IPS-11a (cell line): Measurements from ENCODE around the gene RETREG1.

Experiments used
- H3K4me3 ChIP-seq: one replicate; pipeline ENCODE4 v1.5.1; 2013; ENCODE audit warnings: low read depth, low read length, control low read depth

Gene RETREG1

DNA sequence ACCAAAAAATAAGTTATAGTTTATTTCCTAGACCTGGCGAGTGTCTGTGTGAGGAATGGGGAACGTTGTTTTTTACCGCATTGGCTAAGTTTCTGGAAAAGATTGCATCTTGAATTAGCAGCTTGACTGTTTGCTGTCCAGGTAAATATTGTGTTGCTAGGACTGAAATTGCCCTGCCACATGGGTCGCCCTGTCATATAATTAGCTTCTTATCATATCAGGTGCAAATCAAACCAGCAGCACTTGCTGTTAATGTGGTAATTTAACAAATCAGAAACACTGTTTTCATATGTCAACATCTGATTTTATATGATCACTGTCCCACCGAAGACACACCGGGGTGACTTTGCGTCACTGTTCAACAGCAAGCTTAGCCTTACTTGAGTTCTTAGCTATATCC is 87.5 kb downstream of the RETREG1 start:
- H3K4me3 ChIP-seq, result no peak overlapping the region

DNA sequence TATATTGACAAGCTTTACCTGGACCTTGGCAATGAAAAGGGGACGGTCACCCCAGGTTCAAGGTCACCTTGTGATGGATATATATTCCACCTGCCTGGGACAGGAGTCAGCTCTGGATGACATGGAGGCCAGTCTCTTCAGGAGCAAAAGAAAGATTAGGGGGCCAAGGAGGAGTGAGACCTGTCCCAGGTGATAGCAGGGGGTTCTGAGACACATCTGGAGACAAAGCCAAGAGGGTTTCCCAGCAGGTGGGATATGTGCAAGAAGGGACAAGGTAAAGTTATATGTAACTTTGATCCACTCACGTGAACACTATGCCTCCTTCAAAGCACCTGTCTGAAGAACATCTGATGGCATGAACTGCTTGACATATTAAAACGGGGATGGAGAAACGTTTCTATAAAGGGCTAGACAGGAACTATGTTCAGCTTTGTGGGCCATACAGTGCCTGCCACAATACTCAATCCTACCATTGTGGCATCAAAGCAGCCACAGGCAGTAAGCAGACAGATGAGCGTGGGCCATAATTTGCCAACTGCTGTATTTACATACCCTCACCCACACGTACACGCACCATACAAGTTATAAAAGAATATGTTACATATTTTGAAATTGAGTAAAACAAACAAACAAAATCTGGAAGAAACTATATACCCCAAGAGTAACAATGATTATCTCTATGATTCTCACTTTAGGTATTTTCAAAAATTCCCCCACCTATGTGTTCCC is 88.3 kb downstream of the RETREG1 start:
- no peak overlapping the region for H3K4me3 ChIP-seq

DNA sequence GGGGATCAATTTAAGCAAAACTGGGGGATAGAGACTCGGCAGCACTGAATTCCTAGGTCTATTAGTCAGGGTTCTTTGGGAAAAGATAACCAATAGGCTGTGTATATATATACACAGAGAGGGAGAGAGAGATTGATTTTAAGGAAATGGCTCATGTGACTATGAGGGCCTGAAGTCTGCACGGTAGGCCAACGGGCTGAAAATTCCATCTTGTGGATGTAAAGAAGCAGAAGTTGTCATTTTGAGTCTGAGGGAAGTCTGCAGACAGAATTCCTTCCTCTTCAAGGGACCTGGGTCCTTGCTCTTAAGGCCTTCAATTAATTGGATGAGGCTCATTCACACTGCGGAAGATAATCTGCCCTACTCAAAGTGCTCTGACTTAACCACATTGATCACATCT is 91.1 kb downstream of the RETREG1 start:
- no peak overlapping the region for H3K4me3 ChIP-seq

DNA sequence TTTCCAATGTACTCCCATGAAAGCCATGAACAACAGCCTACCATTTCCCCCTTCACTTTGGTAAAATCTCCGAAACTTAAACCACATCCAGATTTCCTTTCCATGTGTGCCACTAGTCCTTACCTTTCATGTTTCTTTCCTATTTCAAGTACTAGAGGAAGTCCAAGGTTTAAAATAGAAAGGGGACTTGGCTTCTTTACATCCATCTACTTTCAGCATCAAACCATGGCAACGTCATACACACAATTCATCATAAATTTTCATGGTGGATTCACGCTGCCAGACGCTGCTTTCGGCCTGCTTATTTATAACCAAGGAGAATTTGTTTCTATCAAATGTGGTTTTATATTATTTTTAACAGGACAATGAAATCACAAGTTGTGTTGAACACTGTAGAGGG is 92.5 kb downstream of the RETREG1 start:
- no peak overlapping the region for H3K4me3 ChIP-seq

DNA sequence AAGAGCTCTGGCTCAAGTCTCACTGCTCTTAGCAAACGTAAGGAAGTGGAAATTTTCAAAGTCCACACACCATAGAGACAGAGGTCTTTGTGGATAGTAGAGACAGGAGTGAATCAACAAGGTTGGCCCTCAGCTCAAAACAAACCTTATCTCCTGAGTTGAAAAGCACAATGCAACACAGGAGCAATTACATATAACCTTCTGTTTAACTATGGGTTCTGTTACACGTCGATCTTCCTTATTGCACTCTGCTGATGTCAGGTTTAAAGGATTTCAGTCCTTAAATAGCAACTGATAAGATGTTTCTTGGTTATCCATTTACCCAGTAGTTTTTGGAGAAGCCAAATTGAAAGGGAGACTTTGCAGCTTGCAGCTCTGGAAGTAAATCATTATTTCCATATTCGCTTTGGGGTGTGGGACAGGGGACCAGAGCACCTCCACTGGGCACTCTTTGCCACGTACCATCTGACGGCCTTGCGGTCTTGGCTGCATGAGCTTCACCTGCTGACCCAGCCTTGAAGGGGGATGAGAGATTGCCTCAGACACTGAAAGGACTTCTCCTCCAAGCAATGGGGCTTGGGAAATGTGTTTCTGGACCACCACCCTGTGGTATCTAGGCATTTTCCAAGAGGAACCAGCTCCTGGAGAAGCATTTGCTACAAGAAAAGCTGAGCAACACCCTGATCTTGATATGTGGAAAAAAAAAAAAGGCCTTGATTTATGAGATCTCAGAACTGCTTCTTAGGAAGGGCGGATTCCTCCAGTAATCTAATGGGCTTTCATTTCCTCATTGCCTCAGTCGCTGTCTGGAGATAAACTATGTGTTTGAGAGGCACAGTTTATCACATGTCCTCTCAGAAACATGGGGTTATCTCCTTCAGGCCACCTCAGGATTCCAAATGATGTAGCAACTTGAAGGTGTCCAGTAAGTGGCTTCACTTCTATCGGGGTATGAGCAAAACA is 95.0 kb downstream of the RETREG1 start:
- H3K4me3 ChIP-seq, result no peak overlapping the region

DNA sequence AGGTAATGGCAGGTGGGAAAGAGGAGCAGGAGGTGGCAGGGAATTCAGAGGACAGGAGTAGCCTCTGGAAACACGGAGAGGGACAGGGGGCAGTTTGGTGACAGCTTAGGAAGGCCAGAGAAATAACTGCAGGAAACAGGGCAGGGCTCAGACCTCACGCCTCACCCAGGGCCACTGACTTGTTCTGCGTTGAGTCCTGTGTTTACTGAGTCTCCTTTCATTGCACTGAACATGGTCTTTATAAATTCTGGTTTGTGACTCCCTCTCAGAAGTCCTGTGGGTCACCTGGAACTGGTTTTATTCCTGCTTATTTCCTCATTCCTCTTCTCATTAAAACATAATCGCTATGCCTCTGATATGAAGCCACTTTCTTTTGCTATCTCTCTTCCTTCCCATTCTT is 96.0 kb downstream of the RETREG1 start:
- no peak overlapping the region for H3K4me3 ChIP-seq

DNA sequence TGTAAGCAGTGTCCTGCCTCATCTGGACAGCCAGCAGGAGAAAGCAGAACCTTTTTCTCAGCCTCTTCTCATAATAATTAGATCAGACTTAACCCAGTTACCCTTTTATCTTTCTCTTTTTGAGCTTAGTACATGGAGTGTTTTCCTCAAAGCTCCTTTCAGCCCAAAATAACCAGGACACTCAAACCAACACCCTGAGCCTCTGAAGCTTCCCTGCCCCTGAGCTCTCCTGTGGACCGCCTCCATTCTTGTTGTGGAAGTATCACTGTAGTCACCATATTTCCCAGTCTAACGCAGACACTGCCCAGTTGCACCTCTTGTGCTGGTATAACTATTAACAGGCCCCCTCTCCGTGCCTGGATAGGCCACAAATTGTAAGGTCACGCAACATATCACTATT is 97.4 kb downstream of the RETREG1 start:
- H3K4me3 ChIP-seq, result no peak overlapping the region

DNA sequence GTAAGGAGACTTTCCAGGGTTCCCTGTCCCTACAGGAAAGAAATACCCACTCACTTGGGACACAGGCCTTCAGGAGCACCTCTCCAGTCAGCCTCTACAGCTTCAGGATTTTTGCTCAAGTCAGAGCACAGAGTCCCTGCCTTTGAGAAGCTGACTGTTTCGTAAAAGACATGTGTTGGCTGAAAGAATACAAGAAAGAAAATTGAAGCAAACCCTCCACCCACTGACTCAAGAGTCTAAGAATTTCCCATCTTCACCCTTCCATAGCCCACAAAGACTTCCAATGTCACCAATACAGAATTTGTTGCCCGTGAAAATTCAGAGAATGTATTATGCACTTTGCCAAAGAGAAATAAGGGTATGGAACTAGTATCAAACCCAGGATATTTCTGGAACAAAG is 98.2 kb downstream of the RETREG1 start:
- H3K4me3 ChIP-seq, result no peak overlapping the region

DNA sequence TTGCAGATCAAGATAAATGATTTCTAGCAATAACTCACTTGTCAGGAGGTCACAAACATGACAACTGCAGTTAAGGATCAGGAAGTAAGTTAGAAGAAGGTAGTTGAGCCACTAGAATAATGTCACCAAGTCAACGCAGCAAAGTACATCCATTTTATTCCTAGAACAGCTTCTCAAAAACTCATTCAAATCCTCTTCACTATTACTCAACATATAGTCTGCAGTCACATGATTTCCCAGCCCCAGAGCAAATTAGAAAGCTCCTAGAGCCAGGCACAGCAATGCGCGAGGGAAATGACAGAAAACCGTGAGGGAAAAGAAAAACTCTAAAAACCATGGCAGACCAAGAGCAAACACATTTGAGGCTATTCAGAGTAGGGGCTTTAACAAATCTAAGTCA is 101.3 kb downstream of the RETREG1 start:
- no peak overlapping the region for H3K4me3 ChIP-seq

DNA sequence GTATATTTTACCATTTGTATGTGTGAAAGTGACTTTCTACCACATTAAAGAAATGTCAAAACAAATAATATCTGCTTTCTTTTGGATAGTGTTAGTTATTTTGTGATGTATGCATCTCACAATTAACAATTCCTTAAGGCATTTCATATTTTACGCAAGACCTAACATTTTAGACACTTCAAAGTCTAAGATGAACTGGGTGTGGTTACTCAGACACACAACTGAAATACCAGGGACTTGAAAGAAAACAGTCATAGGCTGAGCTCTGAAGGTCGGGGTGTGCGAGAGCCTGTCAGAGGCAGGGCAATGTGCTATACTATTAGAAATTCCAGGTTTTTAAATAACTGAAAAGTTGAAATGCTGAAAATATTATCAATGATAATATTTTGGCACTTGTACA is 106.7 kb downstream of the RETREG1 start:
- H3K4me3 ChIP-seq, result no peak overlapping the region

DNA sequence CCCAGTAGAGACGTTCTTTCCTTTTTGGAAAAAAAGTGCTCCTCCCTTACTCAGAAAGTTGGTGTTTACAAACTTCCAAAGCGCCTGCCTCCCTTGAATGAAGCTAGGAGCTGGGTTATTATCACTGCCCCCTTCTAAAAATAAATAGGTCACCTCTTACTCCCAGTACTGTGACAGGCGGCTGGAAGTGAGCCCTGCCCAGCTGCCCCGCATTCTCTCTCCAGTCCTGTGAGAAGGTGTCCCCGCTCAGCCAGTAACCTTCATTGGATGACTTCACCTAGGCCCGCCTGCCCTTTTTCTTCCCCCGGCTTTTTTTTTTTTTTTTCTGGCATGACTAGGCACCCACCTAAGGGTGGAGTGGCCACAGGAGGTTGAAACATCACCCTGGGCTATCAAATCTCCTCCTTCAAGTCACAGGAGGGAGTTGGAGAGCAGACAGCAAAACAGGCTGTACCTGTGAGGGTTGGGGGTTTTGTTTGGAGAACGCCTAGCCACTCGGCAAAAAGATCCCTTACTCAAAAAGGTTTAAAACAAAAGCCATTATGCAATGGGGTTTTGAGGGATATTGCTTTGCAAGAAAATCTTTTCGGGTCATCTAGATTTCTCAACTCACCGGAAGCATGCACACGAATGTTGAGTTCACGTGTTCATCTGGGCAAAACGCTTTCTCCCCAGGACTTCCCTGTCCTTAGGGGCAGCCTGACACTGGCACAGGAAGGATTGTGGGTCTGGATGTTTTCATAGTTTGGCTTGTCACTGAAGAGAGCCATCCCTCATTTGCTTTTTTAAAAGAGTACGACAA is 107.9 kb downstream of the RETREG1 start:
- no peak overlapping the region for H3K4me3 ChIP-seq

DNA sequence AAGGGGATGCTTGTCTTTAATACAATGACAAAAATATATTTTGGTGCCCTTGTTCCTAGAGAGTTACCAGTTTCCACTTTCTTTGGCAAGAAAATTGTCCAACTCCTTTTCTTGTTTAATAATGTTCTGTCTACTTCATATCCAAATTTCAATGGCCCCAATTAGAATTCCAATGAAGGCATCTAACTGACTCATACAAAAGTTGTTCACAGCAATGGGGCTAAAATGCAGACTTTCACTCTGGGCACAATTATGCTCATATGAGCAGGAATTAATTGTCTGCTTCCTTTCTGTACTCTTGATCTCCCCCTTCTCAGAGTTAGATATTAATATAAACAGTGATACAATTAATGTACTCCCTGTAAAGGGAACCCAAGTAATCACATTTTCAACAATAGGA is 109.1 kb downstream of the RETREG1 start:
- no peak overlapping the region for H3K4me3 ChIP-seq

DNA sequence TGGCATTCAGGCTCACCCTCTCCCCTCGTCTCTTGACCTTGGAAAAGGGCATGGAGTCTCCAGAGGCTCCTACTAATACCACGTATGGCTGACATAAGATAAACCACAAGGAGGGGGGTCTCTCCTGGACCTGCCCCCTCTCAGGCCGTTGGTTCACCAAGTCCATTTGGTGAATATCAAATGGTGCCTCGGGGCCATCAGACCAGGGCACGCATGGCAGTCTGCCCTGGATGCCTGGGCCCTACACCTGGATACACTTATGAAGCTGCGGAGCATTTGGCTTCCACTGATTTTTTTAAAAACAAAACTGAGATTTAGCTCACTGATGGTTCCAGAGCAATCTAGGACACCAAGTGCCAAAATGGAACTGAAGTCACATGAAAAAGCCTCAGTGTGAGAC is 110.9 kb downstream of the RETREG1 start:
- no peak overlapping the region for H3K4me3 ChIP-seq

DNA sequence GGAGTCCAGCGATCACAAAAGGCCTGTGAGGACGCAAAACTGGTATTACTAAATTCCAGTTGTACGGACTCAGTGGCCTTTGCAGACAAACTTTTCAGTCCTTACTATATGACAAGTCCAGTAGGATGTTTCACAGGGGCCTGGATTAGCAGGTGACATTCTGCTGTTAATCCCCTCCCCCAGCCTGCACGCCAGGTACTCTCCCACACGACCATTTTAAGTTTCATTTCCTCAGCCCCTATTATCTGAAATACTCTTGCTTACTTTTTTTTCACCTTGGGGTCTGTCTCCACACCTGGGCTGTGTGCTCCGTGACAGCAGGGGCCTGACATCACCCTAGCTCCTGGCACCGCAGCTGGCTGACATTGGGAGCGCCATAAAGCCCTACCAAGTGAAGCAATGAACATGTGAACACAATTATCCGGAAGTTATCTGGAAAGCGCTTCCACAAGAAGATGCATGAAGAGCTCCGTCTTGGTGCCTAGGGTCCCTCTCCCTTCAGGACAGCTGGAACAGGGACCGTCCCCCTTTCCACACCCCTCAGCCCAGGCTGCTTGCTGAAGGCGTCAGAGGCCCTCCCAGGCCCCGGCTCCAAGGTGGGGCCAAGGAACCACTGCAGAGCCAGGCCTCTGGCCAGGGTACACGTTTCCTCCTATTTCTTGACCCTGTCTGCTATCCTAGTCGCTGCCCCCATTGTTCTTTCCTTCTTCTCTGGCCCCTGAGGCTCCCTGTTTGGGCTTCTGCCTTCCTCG is 111.5 kb downstream of the RETREG1 start:
- no peak overlapping the region for H3K4me3 ChIP-seq

DNA sequence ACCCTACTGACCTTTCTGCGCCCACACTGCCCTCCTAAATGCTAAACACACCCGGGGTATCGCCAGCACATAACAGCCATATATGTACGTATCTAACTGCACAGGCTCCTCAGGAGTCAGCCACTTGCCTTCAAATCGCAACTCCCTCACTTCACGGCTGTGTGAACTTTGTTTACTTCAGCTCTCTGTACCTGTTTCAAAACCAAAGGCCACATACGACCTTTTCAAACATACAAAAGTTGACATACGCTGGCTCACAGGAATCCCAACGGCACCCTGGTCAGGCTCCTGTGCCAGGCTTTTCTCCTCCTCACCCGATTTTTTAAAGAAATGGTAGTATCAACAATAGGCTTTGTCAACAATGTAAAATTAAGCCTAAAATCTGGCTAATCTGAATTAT is 112.2 kb downstream of the RETREG1 start:
- no peak overlapping the region for H3K4me3 ChIP-seq

DNA sequence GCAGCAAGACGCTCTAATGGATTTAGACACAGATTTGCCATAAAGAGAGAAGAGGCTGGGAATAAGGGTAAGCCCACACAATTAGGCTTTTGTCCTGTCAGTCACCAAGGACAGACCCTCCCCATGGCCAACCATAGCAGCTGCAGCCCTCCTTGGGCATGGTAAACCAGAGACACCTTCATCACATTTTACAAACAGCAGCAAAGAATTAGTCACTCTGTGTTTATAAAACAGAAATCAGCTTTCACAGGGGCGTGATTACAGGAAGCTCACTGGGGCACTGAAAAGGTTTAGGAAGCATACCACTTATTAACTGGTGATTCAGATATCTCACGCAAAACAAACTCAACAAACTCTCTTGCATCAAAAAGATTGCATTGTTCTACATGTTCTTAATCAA is 113.9 kb downstream of the RETREG1 start:
- H3K4me3 ChIP-seq, result no peak overlapping the region

DNA sequence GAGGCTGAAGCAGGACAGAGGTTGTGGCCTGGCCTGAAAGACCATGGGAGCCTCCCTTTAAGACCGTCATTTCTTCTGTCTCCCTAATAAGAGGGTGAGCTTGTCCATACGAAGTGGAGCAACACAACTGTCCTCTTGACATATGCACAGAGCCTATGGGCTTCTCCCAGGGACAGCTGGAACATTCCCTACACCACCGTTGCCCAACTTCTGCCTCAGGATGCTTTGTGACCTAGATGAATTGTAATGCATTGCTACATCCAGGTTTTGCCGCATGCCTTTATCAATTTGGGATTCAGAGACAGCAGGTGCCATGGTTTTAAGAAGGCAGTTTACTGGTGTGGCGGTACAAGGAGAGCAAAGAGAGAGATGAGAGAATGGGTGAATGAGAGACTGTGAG is 116.8 kb downstream of the RETREG1 start:
- no peak overlapping the region for H3K4me3 ChIP-seq

DNA sequence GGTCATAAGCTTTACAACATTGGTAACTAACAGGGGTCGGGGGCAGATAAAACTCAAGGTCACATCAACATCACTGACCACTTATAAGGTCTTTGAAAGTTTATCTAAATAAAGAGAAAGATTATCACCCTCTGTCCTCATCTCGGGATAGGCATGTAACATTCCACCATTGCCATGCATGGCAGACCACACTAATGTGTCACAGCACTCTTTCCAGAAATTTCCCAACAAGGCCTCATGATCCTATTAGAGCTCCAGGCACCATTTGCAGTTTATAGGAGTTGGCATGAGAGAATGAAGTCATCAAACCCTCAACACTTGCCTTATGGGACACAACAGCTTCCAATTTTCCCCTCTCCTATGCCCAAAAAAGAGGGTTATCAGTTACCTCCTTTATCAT is 119.3 kb downstream of the RETREG1 start:
- H3K4me3 ChIP-seq, result no peak overlapping the region

DNA sequence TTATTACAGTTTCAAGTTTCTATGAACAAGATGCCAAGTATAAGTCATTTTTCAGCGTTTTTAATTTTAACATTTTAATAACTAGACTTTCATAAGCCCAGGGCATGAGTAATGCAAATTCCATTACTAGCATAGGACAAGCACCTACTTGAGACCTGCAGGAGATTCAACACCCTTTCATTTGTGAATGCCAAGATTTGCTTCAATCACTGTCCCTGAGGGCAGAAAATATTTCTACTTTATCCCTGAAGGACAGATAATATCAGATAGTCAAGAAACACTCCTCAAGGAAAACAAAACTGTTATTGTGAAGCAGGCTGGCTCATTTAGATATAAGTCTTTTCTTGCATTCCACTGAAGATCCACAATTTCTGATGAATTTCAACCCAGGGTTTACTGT is 123.5 kb downstream of the RETREG1 start:
- no peak overlapping the region for H3K4me3 ChIP-seq

DNA sequence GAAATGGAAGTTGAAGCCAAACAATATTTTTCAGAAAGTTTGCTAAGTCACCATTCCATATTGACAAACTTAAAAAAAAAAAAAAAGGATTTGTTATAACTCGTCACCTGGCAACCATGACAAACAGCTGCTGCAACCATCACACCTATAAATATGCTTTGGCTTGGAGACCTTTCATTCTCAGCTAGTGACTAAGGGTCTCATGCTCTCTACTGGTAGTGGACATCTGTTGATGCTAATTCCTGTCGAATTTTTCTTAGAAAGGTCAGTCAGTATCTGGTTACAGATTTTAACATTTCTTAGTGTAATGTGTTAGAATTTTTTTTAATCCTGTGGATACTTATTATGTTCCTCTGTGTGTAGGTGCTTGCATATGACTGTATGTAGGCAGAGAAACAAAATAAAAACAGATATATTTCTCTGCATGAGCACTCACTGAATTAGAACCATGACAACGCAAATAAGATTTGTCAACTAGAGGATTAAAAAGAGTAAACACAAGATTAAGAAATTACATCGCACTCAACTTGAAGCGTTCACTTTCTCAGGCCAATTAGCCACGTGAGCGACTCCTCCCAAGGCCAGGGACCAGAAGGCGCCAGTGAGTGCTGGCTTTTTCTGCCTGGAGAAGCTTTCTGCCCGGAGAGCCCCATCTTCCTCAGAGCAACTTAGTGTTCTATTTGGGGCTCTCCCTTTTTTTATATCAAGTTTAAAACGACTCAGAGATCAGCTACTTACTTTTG is 124.2 kb downstream of the RETREG1 start:
- H3K4me3 ChIP-seq, result no peak overlapping the region
